CD4-positive, alpha-beta T cell treated with Interleukin-1 beta for 1 hour (primary cell): Measurements from ENCODE around the gene TCF4.

ENCODE experiments used
- DNase-seq, 2 donors: peaks; one replicate each; pipeline ENCODE4 v3.0.0-alpha.2; 2020 to 2022

TCF4 gene

DNA sequence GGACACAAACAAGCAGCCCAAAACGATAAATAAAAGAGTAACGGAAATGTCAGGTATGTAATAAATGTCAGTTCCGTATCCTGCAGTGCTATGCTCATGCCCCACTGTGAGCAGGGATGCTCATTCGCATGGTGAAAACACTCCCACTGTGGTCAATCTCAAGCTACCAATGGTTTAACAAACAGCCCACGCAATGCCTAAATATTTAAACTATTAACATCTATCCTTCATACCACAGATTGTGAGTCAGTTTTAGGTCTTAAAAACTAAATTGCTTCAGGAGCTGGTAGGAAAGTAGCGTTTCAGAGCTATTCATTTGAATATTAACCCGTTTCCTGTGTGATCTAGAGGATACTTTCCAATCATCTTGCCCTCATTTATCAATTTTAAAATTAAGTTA, 207.4 kb downstream of the TCF4 start:
- no peak for DNase-seq

DNA sequence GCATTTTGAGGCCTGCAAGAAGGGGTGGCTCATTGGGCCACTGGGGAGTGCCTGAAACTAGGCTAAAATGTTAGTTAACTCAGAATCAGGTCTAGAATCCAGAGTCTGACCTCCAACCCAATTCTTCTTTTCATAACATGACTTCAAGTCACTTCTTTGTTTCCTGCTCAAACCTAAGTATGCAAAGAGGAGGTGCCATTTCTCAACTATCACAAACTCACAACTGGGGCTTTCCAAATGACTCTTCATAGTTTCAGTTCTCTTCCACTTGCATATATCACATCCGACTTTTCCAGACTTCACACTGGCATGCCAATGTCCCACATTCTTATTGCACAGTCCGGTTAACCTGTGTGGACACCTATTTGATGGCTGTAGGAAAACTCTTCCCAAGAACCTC, 211.6 kb downstream of the TCF4 start:
- DNase-seq, result peak in 1 of 2 donors; percentile 4

DNA sequence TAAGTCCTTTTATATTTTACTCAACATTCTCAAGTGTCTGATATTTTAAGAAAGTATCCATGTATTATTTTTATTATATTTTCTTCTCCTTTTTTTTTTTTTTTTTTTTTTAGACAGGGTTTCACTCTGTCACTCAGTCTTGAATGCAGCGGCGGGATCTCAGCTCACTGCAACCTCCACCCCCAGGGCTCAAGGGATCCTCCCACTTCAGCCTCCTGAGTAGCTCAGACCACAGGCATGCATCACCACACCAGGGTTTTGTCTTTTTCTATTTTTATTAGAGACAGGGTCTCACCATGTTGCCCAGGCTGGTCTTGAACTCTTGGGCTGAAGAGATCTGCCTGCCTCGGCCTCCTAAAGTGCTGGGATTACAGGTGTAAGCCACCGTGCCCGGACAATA, 212.1 kb downstream of the TCF4 start:
- no peak for DNase-seq

DNA sequence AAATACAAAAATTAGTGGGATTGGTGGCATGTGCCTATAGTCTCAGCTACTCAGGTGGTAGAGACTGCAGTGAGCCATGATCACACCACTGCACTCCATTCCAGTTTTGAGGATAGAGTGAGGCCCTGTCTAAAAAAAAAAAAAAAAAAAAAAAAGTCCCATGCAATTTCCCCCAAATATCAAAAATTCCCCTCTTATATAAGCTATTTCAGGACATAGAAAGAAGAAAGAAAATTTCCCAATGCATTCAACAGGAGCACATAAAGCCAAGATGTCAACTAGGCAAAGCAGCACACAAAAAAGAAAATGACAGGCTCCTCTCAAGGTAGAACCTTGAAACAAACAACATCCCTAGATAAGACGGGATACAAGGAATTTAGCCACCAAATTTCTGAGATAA, 213.3 kb downstream of the TCF4 start:
- DNase-seq, result no peak

DNA sequence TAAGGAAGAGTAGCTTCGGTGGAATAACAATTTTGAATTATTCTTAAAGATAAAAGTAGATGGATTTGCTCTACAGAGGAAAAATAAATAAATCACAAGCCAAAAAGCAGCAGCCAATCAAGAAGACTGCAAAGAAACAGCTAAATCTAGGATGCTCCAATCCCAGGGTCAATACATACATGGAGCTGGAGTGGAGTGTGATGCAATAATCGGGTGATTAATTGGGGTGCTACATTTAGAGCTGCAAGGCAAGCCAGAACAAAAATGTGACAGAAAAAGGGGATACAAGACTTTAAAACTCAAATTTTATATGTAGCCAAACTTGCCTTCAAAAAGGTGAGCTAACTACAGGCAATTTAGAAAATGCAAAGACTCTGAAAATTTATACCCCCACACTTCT, 215.8 kb downstream of the TCF4 start:
- DNase-seq, result no peak

DNA sequence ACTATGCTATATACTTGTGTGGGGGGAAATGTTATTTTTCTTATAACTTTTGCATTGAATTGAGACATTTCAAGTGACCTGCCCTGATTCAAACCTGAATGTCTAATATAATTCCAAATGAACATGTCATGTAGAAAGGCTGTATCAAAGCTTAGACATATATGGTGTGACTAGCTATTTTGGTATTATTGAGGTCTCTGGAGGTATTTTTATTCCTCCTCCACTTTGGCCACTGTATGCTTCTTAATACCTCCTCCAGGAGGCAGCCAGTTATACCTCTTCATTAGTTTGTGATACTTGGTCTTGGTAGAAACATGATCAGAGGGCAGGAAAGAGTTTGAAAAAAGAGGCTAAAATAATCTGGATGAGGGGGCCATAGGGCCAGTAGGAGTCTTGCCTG, 217.1 kb downstream of the TCF4 start:
- no peak for DNase-seq

DNA sequence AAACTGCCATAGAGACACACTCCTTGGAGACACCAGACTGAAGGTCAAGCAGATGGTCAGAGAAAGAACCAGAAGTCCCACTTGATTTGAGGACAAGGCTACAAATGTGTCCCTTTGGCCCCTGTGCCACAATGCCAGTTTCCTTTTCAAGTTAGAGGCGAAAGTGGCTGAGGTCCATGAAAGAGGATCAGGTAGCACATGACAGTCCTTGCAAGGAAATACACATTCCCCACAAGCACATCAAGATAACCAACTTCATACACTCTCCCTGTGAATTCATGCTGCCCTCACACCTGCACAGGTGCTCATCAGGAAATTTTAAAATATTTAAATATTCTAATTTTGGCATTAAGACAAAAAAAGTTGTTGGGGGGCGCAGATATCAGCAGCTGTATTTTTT, 218.6 kb downstream of the TCF4 start:
- no peak for DNase-seq

DNA sequence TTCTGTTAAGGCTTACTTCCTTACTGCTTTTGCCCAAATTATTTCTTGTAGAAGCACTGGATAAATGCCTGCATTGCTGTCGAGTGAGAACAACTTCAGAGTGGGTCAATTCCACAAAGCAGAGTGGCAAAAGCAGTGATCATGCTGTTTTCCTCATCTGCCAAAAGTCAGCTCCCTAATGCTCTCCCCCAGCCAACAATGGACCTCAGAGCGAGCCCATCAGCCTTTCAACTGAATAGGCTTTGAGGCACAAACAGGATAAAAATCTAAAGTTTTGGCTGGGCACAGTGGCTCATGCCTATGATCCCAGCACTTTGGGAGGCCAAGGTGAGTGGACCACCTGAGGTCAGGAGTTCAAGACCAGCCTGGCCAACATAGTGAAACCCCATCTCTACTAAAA, 222.7 kb downstream of the TCF4 start:
- DNase-seq, result no peak

DNA sequence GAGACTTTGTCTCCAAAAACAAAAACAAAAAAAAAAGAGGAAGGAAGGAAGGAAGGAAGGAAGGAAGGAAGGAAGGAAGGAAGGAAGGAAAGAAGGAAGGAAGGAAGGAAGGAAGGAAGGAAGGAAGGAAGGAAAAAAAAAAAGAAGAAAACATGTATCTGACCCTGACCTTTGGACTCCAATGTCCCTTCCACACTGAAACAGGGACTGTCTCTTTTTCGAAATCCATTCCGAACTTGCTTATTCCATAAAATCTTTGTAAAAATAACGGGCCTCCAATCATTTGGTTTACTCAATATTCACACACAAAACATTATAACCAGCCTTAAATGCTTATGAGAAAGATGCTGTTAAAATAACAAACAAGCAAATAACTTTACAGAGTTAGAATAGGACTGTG, 225.7 kb downstream of the TCF4 start:
- DNase-seq, result no peak

DNA sequence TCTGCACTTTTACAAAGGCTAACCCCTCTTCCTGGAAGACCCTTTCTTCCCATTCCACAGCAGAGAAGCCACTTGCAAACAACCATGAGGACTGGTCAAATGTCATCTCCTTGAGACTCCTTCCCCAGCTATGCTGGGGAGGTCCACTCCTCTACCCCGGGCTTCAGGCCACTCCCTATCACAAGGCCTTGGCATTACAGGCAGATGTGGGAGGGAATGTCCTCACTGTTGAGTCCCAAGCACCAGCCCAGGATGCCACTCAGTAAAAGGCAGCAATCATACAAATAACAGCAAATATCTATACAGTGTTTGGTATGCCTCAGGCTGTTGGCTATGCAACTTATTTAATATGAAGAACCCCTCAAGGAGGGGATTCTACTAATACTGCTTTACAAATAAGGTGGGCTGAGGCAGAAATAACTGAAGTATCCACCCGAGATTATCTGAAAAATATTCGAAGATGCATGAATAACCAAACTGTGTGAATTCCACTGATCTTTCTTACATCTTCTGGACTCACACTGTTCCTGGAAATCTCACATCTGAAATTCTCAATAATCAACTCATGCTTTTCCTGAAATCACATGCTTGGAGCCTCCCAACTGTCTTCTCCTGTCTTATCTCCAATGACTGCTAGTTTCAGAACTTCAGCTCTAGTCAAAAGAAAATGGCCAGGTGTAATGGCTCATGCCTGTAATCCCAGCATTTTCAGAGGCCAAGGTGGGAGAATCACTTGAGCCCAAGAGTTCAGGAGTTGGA, 226.3 kb downstream of the TCF4 start:
- no peak for DNase-seq

DNA sequence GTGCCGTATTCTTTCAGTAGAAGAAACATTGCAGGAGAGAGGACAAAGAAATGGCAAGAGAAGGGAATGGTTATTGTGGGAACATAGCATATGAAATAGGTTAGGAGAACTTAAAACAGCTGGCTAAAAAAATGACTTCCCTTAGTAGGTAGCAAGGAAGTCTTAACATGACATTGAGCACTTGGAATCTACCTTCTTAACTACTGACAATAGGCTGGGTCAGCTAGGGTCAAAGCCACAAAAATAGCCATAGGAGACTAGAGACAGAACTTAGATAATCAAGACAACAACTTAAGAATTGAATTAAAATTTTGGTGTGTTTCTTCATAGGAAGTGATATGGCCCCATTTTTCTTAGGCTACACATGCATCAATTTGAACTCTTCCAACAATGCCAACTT, 227.9 kb downstream of the TCF4 start:
- no peak for DNase-seq

DNA sequence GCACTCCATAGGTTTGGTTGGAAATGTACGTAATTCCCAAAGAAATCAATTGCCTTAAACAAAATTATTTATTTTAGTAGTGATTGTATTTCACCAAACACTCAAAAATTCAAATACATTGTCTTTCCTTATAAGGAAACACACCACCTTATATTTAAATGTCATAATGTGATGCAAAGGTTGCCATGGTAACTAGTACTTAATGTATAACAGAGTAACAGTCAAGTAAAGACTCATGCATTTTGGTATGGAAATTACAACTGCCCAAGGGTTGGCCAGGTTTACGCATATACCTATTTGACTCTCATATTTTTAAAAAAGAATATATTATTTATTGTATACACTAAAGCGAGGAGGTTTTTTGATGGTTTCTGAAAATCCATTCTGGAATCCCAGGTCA, 231.2 kb downstream of the TCF4 start:
- DNase-seq, result no peak

DNA sequence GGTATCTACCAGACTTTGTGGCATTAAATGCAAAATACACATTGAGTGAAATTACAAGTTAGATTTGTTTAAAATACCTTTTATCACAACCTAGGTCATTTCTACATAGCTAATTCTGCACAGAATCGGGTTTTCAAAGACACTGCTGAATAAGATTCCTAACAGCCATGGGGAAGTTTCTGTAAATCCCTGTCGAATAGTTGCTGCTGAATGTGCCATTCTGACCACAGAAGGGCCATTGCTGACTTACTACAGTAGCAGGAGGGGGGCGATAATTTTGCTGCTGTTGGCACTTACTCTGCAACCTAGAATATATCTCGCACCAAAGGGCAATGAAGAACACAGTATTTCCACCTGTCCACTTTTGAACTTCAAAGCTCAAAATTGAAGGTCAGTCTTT, 232.8 kb downstream of the TCF4 start:
- no peak for DNase-seq

DNA sequence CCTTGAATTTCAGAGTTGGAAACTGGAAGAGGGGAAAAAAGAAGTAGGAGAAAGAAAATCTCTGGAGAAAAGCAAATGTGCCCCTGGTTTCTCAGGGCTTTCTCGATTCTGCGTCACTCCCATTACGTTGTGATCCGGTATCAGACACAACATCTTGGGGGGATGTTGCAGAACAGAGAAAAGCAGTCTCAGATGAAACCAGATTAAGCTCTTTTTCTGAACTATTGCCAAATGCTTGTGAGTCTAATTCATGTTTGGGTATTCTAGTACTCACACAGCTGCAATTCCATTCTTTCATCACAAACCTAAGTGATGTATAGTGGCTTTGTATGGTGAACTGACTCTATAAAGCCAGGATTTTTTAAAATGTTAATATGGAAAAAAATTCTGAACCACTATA, 233.2 kb downstream of the TCF4 start:
- no peak for DNase-seq

DNA sequence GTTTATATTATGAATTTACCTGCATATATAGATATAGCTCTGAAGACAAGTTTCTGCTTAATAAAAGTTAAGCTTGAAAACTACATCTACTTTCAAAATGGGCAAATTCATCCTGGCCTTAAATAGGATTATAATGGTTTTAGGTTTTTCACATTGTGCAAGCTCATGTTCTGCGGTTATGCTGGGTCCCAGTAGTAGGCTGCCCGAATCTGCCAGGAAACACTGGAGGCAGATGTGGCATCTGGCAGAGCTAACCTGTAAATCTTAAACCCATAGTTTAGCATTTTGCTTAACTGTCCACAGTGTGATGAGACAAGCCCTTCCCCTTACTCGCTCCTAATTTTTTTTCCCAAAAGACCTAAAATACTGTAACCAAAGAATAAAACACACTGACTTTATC, 234.2 kb downstream of the TCF4 start:
- no peak for DNase-seq

DNA sequence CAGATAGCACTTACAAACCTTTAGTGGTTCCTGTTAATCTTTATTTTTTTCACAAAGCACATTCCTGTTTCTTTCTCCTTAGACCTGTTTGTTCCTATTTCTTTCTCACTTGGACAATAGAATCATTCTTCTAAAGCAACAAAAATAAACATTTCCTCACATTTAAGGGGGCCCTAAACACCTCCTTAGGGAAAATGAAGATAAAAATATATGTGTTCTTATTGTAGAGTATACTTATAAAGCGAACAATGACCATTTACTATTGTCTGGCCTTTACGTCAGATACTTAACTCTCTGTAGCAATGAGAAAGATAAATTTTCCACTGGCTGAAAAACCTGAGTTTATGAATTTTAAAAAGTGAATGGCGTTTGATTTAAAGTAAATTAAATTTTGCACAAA, 234.6 kb downstream of the TCF4 start:
- no peak for DNase-seq

DNA sequence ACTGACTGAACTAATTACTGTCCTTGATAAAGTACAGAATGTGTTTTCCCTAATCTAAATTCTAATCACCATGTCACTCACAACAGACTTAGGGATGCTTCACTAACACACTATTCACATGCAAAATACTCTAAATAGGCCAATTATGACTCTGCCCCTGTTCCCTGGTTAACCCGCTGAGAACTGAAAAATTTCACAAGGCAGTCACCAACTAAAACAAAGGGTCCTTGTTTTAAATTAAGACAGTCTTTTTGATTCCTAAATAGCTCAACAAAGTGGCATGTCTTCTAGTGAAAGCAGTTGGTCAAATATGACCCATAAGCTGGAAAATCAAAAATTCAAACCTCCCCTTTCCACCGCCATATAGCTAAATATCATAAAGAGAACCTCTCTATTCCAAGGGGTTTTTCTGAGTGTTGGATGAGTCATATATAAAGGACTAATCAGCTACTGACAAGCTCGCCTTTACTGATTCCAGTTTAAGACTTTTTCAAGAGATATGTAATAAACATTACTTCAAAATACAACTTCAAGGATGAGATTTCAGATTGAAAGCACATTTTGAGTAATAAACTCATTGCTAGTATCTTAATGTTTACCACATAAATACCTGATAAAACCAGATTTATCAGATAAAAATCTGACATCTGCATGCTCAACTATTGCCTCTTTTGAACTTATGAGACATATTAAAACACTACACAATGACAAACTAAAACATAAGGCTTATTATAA, 235.8 kb downstream of the TCF4 start:
- DNase-seq, result no peak

DNA sequence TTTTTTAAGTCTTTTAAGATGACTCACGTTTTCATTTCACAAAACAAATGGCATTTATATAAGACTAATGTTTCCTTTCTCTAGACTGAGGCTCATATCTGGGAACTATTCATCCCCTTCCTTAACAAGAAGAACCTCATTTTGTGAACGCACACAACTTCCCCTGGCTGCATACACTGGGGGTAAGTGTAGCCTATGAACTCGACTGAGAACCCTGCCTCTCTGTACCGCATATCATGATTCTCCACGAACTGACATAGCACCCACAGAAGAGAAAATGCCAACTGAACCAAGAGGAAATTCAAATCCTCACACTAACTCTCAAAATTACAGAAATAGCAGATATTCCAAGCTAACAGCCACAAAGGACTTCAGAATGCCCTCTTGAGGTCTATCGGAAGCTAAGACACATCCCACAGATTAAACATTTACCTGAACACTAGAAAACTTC, 236.7 kb downstream of the TCF4 start:
- DNase-seq, result no peak

DNA sequence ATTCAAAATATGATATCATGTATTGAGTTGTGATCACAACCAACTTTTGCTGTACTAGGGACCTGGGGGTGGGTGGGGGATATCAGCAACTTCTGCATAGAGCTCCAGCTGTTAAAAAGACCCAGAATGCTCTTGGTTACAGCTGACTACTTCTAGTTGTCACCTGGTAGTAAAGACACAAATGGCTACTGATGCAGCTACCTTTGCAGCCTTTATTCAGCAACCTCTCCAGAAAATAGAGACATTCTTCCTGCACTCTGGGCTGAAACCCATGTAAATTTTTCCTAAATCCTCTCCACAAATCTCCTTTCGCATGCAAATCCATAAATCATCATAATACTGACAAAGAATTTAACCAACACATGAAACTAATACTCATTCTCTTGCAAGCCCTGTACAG, 238.3 kb downstream of the TCF4 start:
- no peak for DNase-seq

DNA sequence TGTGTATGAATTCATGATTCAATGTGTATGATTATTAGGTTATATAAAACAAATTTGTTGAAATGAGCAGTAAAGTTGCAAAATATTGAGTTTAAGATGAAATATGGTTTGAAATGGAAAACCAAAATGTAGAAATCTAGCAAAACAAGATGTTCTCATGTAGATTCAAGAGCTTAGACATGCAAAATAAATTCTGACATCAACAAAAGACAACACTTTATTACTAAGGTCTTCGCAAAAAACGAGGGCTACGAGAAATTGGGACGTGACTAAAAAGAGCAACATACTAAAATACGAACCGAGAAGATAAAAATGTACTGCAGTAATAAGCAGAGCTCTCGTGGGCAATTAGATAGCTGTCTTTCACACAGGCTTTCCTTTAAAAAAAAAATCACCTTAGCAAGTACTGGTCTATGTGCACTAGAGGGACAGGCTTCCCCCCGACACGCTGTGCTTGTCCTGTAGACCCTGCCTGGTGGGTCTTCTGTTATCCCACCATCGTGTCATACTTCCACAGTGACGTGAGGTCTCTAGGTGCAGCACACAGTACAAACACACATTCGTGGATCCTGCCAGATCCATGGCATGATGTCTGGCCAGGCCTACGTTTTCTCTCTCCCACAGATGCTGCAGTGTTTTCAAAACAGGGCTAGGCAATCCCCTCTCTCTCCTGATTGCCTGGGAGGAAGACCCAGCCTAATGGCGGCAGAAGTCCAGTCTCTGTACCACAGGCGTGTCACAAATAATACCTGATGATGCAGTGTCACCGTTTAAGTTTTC, 240.8 kb downstream of the TCF4 start:
- DNase-seq, result no peak

DNA sequence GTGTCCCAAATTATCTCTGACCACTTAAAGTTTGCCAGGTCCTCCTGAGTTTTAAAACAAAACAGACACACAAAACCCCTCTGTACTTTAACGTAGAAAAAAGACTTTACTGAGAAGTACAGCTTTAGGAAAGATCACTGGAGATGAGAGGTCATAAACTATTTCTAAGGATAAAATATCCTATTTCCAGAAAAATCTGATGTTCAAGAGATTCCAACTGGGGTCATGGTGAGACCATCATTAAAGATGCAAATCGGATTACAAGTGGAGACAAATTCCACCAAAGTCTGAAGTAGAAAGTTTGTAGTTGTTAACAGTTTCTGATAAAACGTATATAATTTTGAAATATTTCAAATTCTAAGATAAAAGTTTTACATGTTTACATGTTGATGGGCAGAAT, 241.6 kb downstream of the TCF4 start:
- DNase-seq, result no peak

DNA sequence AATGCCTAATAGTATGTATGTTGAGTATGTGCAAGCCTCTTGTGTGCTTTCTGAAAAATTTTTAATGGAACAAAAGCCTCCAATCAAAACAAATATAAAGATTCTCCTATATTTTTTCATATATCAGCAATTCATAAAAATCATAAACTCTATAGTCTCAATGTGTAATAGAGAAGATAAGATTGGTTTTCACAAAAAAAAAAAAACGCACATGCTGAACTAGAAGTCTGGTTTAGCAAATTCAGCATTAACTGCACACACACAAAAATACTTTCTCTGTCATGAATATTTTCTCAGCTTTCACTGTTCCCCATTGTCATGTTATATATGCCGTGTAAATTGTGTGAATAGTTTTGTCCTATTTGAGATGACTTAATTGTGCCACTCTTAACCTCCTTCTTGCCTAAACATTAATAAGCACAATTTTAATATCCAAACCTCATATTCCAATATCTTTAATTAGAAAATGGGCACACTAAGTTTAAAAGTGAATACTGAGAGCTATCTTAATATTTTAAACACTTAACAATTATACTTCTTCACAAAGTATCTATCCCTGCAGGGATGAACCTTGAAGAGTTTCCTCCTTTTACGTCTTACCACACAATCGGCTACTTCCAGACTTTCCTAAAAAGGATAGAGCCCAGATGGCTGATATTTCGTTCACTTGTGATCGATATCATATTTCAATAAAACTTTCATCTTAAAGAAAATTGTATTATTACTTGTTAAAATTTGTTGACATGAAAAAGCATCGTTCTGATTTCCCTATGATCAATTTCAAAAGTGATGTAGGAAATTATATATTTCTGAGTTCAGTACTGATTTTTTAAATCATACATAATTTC, 242.7 kb downstream of the TCF4 start:
- no peak for DNase-seq
